Measurements from ENCODE around the gene ATP6V1D. TPM values are rescaled to one million over a fixed set of nuclear protein-coding genes. Genes with fewer than 3 reads are reported as not detected.
"Not testable (repeated sequence)": the region's sequence is repeated elsewhere in the genome, so short reads cannot be mapped to it uniquely, and the experiment has no call there.

ATP6V1D gene
- total RNA-seq, 1 experiment from 2014 or later = 92.3 TPM

DNA sequence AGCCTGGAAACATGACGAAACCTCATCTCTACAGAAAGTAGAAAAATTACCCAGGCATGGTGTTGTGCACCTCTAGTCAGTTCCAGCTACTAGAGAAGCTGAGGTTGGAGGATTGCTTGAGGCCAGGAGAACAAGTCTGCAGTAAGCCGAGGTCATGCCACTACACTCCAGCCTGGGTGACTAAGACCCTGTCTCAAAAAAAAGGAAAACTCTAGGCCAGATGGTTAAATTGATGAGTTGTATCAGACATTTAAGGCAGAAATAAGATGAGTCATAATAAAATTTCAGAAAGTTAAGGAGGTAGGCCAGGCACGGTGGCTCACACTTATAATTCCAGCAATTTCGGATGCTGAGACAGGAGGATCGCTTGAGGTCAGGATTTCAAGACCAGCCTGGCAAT is 11.2 kb upstream of the ATP6V1D start:
- no peak for DNase-seq (ENCODE audit: low spot score)

- no peak for DNase-seq (ENCODE audit: low spot score)
These were observed 5.9 kb upstream of the ATP6V1D start for GRCh38 chr14:67365476-67365875.

GRCh38 chr14:67360470-67361206 is 1.0 kb upstream of the ATP6V1D start:
- no peak for DNase-seq (ENCODE audit: low spot score)

DNA sequence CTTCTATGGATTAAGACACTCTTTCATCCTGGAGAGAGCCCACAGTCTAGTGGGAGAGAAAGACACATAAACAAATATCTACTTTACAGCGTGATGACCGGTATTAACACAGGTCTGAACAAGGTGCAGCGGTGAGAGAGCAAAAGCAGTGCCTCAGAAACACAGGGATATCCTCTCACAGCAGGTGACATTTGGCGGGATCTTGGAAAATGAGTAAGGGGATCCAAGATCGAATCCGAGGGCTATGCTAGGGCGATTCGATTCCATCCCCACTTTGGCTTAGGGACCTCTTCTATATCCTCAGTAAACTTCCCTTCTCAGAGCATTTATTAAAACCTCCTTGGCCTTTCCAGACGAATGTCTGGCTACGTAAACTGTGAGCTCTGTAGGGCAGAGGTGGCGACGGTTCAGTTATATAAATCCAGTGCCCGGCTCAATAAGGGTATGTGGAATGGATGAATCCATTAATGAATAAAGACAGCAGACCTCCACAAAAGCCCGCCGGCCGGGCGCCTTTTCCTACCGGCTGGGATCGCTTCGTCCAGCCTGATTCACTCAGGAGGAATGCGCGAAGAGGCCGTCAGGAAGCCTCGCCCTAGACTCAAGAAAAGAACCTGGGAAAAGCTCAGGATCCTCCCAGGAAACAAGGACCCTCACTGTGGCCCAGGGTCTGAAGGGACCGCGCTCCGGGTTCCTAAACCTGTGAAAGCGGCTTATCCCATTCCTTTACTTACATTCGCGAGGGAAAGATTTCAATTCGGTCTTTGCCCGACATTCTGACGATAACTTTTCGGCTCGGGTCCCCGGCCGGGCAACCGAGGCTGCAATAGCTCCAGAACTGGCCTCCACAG is 455 bp downstream of the ATP6V1D start:
- DNase-seq (ENCODE audit: low spot score) = no peak

DNA sequence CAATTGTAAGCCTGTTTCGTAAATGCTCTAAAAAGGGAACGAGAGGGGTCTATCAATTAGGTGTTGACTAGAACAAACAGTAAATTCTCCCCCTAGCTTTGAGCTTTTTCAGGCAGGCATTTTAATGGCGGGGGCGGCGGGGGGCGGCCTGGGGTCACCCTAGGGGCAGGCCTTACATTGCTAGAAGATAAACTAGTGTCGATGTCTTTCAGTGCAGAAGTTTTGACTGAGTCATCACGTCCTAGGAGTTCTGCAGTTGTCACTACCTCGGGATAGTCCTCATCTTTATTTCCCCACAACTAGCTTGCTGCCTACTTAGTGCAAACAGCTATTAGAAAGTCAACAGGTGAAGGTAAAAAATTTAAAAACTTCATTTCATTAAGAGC is 1.6 kb downstream of the ATP6V1D start:
- no peak for DNase-seq (ENCODE audit: low spot score)

GRCh38 chr14:67357186-67357968 is 2.2 kb downstream of the ATP6V1D start:
- no peak for DNase-seq (ENCODE audit: low spot score)

DNA sequence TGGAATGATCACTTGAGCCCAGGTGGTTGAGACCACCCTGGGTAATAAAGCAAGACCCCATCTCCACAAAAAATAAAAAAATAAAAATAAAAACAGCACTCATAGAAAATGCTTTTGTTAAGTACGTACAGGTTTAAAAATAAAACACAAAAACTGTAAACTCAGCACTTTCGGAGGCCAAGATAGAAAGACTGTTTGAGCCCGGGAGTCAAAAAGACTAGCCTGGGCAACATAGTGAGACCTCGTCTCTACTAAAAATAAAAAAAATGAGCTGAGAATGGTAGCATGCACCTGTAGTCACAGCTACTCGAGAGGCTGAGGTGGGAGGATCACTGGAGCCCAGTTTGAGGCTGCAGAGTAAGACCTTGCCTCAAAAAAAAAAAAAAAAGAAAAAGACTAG is 7.5 kb downstream of the ATP6V1D start:
- no peak for DNase-seq (ENCODE audit: low spot score)

GRCh38 chr14:67345583-67345982 is 14.0 kb downstream of the ATP6V1D start:
- no peak for DNase-seq (ENCODE audit: low spot score)

DNA sequence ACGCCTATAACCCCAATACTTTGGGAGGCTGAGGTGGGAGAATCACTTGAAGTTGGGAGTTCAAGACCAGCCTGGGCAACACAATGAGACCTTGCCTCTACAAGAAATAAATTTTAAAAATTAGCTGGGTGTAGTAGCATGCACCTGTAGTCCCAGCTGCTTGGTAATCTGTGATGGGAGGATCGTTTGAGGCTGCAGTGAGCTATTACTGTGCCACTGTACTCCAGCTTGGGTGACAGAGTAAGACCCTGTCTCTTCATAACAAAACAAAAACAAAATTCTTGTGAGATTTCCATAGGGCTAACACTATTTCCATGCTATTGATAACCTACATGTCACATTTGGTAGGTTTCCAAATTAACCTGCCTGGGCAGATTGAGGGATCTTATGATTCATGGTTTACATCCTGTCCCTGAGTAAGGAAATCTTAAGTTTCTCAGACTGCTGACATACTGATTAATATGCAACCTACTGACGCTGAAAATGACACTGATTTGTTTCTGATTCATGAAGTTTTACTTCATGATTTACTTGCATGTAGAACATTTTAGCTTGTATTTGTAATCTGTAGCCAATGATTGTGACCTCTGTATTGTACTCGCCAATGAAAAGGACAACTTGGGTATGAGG is 15.9 kb downstream of the ATP6V1D start:
- DNase-seq (ENCODE audit: low spot score) = no peak

DNA sequence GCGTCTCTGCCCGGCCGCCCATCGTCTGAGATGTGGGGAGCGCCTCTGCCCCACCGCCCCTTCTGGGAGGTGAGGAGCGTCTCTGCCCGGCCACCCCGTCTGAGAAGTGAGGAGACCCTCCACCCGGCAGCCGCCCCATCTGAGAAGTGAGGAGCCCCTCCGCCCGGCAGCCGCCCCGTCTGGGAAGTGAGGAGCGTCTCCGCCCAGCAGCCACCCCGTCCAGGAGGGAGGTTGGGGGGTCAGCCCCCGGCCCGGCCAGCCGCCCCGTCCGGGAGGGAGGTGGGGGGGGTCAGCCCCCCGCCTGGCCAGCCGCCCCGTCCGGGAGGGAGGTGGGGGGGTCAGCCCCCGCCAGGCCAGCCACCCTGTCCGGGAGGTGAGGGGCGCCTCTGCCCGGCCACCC is 18.4 kb downstream of the ATP6V1D start:
- DNase-seq (ENCODE audit: low spot score) = not testable (repeated sequence)

DNA sequence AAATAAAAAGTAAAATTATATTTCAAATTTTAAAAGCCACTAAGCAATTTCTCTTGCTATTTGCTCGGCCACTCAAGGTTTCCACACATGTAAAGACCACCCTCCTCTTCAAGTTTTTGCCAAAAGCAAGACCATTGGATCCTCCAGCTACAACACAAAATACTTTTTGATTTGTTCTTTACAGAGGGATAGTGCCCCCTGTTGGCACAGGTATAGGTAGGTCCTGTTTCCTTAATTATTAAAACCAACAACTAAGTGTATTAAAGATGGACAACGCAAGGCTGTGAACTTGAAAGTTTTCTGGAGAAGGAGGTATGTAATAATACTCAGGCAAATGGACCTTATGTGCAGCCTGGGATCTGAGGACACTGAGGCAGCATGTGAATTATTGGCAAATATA is 23.8 kb downstream of the ATP6V1D start:
- peak; percentile 37 for DNase-seq (ENCODE audit: low spot score)

GRCh38 chr14:67332468-67332867 is 27.1 kb downstream of the ATP6V1D start:
- no peak for DNase-seq (ENCODE audit: low spot score)

DNA sequence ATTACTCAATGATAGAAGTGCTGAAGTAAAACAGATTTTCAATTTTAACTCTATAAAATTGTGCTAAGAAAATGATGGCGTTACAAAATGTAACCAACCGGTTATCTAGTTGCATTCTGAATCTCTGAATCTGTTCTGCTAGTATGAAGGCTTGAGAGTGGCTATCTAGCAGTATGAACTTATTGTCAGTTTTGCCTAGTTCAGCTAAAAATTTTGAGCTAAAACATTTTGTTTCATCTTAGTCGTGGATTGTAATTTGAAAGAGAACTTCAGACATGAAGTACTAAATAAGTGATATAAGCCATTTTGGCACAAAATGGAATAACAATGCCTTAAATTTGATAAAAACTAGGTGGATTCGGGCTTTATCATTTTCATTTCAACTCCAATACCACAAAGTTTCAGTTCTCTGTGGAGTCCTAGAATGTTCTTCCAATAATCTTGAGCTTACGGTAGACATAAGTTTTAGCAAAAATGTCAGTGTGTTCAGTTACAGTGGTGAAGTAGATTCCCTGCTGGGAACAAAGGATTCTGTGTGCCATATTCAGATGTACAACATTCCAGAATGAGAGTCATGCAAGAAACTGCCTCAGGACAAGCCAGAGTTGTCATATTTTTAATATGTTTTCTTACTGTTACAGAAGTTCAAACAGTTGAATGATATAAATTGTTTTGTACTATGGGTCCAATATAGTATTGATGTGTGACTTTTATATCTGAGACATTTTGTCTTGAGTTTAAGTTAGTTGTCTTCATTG is 28.1 kb downstream of the ATP6V1D start:
- no peak for DNase-seq (ENCODE audit: low spot score)

DNA sequence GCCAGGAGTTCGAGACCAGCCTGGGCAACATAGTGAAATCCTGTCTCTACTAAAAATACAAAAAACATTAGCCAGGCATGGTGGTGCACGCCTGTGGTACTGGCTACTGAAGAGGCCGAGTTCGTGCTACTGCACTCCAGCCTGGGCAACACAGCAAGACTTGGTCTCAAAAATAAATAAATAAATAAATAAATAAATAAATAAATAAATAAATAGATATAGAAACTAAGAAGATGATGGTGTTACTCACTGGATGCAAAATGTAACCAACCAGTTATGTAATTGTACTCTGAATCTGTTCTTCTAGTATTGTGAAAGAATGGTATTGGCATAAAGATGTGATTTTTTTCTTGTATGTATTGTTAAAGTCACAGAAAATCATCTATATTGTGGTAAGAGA is 29.9 kb downstream of the ATP6V1D start:
- not testable (repeated sequence) for DNase-seq (ENCODE audit: low spot score)

GRCh38 chr14:67319142-67319541 is 40.5 kb downstream of the ATP6V1D start:
- no peak for DNase-seq (ENCODE audit: low spot score)

GRCh38 chr14:67317822-67318221 is 41.8 kb downstream of the ATP6V1D start:
- DNase-seq (ENCODE audit: low spot score) = no peak

GRCh38 chr14:67313153-67313552 is 46.5 kb downstream of the ATP6V1D start:
- DNase-seq (ENCODE audit: low spot score) = no peak

DNA sequence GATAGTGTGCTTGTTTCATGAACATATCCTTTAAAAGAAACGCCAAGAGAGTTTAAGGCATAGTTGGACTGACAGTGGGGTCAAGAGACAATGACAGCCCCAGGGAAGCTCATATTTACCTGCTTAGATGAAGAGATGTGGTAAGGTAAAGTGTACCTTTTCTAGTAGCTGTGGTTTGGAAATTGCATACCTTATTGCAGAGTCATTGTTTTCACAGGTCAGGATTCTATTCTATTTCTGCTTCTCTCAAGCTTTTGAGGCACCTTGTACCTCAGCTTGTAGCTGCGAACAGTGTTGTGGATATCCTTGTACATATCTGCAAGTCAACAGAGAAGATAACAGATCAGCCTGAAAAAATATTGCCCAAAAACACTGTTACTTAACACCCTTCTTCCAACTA is 47.7 kb downstream of the ATP6V1D start:
- DNase-seq (ENCODE audit: low spot score) = no peak
